GM21526 (cell line): ENCODE results near the gene GOLGA6L7.
"Not testable (repeated sequence)": the region's sequence is repeated elsewhere in the genome, so short reads cannot be mapped to it uniquely, and the experiment has no call there.

ENCODE experiments used
- ATAC-seq: cut with Tn5 transposase; IDR thresholded peaks from one replicate; pipeline ENCODE4 v1.9.1; 2021; ENCODE audit warnings: moderate library complexity; ENCODE audit not compliant: unreplicated experiment, low FRiP score

Gene GOLGA6L7, protein sequence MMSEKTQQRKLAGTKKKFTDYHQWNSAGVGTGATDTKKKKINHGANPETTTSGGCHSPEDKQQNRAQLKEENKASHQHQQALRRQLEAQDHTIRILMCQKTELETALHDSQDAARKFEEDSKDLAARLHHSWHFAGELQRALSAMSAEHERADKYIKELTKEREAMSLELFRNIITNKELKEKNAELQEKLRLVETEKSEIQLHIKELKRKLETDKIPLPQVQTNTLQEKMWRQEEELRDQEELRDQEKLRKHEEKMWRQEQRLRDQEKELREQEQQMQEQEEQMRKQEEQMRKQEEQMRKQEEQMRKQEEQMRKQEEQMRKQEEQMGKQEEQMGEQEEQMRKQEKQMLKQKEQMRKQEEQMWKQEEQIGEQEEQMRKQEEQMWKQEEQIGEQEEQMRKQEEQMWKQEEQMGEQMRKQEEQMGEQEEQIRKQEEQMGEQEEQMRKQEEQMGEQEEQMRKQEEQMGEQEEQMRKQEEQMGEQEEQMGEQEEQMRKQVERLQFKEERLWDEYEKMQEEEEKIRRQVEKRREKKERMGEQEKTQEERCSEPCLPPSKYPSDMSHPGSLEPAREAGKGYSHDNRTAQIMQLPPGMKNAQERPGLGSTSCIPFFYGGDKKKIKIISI

DNA sequence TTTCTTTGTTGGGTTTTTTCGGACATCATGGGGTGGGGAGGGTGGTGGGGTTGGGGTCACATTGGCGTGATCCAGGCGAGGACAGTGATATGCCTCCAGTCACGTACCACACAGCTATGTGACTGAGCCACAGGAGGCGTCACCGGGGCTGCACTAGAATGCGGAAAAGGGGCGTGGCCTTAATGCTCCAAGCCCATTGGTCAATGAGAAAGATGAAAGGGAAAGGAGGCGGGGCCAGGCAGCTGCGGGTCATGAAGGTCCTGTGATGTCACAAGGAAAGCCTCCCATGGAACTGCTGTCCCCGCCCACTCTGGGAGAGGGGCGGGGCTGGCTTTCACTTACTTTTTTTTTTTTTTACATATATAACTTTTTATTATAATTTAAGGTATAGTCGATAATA lies at the start of gene GOLGA6L7:
TSS of gene GOLGA6L7 (minus strand) at position 124 of the 400 bp plus-strand sequence. CDS start at position 29, 95 bp downstream.
- ATAC-seq = not testable (repeated sequence)

DNA sequence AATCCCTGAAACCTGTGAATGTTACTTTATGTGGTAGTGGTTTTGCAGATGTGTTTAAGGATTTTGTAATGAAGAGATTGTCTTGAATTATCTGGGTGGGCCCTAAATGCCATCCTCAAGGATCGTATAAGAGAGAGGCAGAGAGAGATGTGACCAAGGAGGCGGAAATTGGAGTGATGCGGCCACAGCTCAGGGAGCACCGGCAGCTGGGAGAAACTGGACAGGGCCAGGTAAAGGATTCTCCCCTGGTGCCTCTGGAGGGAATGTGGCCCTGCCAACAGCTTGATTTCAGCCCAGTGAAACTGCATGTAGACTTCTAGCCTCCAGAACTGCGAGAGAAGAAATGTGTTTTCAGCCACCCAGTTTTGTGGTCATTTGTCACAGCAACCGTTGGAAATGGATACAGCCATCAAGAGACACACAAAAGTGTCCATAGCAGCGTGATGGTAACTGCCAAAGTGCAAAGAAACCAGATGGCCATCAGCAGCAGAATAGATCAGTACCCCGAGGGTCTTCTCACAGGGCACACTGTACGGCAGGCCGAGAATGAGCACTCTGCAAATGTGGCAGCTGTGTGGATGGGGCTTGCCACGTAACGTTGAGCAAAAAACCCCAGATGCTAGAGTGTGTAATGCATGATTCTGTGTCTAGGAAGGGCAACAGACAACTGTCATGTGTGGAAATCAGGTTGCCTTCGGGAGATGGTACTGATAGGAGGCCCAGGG lies 49.6 kb upstream of the GOLGA6L7 start:
- ATAC-seq = no peak

DNA sequence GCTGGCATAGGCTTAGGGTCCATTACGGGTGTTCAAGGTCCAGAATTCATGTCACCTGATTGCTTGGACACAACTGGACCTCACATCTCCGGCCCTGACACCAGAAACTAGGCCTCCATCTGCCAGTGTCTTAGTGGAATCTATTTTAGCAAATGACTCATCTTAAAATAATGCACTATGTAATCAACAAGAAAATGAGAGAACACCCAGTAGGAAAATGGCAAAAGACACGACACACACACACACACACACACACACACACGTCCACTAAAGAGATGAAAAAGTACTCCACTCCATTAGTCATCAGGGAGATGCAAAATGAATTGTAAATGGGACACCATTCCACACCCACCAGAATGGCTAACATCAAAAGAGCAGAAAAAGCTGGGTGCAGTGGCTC lies 48.5 kb upstream of the GOLGA6L7 start:
- no peak for ATAC-seq

DNA sequence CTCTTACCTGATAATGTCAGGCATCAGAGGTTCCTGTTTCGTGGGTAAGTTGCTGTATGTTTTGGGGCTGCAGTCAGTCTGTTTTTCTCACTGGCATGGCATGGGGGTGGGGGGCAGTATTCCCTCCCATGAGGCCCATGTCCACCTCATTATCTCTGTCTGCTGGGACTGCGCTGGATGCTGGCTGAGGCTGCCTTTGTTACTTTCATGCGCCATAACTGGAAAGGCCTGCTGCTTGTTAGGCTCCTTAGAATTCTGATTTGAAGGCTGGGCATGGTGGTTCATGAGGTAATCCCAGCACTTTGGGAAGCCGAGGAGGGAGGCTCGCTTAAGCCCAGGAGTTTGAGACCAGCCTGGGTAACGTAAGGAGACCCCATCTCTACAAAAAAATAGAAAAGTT lies 47.1 kb upstream of the GOLGA6L7 start:
- no peak for ATAC-seq

DNA sequence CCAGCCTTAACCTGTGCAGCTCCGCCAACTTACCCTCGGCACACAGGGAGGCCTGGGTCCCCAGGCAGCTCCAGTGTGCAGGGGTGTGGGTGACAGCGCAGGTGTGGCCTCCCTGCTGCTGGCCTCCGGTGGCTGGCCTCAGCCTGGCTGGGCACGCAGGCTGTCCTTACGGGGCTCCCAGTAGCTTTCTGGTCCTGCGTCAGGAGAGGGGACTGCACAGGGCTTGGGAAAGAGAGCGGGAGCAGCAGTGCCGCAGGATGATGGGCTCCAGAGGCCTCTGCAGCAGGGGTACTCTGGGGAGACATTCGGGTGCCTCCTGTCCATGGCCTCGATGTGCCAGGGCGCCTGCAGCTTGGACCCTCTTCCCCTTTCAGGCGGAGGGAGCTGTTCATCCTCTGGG lies 46.7 kb upstream of the GOLGA6L7 start:
- no peak for ATAC-seq

DNA sequence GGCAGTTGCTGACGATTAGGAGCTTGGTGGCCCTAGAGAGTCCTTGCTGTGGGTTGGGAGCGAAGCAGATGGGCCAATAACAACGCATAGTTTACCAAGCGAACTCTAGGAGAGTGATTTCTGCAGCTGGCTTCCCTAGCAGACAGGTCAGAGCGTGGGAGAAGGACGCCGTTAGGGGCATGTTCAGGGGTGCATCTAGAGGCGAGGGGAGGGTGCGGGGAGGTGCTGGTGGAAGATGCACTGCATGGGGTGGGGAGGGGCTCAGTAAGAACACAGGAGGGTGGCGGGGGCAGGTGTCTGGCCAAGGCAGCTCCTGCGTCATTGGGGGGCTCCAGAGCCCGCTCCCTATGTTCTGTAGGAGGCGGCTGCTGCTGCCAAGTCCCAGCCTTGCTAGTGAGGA lies 46.2 kb upstream of the GOLGA6L7 start:
- no peak for ATAC-seq

DNA sequence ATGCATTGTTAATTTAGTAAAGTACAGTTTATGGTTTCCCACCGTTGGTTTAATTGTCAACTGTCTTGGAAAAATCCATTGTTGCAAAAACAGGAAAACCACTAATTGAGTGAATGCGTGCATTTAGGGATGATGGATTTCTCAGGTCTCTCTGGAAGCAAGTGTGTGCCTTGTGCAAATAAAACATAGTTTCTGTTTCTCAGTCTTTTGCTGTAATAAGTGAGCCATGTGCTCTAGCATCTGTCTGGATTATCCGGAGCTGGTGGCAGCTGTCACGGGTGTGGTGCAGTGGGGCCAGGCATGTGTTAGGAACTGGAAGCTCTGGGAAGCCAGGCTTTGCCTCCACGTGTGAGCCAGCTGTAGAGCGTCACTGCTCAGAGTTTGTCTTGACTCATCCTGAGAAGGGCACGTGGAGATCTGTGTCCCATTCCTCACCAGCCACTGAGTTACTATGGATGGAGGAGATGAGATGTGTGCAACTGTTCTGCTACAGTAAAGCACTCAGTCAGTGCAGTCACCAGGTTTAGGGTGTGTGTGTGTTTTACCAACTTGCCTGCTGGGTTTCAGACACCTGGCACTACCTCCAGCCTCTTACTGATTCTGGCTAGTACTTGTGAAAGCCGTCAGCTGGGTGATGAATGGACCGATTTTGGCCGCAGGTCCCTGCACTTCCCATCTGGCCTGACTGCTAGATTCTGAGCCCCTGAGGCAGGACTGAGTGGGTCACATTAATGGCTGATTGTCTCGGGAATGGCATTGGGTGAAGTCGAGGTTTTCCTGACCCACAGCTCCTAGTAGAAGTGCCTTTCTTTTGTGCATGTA lies 44.6 kb upstream of the GOLGA6L7 start:
- no peak for ATAC-seq

DNA sequence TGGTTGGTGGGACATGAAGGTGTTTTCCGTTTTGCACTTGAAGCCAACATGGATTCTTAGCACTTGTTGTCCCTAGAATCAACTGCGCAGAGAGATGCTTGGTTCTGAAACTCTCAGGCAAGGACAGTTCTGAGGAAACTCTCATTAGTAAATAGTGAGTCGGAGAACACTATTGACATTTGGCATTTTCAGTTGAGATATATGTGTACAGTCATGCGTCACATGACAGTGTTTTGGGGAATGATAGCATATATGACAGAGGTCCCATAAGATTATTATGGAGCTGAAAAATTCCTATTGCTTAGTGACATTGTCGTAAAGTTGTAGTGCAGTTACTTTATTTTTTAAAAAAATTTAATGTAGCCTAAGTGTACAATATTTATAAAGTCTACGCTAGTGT lies 43.1 kb upstream of the GOLGA6L7 start:
- ATAC-seq = no peak

DNA sequence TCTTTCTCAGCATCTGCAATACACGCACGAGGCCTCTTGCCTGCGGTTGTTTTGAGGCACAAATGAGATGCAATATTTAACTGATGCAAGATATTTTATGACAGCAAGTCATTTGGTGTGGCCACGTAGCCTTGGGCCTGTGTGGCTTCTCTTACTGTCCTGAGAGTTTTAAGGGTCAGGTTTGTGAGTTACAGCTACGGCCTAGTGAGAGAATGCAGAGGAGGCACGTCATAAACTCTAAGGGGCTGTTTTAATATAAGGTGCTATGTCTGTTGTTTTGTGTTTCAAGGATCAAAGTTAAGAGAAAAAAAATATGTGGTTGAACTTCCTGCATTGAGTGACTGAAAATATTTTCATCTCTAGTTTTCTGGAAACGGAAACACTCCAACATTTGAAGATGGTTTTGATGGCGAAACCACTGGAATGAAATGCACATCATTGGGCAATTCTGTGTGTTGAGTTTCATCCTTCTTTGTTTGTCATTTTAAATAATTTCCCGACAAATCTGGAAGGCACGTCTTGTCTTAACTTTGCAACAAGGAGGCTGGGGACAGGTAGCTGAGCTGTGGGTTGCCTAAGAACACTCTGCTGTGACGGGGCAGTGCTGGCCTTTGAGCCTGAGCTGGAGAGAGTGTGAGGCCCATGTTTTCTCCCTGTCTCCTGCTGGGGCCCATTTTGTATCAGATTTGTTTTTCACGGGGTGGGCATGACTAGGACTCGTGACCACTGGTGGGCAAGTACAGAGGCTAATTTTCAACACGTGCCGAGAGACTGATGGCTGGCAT lies 42.5 kb upstream of the GOLGA6L7 start:
- ATAC-seq = no peak

DNA sequence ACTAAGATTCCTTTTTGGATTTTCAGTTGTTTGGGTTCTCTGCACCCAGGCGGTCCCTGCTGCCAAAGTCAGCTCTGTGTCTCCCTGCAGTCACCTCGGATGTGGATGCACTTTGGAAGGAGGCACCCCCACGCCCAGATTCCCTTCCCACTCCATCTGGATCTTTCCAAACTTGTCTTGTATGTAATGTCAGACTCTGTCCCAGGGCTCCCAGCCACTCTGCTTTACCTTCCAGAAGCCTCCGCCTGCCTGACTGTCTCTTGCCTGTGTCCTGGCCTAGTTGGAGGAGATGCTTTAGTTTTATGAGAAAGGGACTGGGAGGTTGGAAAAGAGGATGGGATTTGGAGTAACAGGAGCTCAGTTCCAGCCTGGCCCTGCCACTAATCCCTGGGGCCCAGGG lies 41.8 kb upstream of the GOLGA6L7 start:
- ATAC-seq = not testable (repeated sequence)

DNA sequence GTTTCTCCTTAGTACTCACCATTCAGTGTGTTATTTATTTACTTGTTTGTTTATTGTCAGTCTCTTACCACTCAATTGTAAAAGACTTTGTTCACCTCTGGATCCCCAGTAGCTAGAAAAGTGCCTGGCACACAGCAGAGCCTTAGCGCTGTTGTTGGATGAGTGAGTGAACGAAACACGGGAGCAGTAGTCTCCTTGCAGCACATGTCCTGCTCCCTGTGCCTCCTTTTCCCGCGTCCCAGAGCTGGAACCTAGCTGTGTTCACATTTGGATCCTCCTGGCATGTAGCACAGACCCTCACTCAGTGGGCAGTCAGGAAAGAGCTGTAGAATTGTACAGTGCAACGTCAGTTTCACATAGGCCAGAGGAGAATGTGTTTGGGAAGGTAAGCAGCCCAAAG lies 41.4 kb upstream of the GOLGA6L7 start:
- ATAC-seq = not testable (repeated sequence)

DNA sequence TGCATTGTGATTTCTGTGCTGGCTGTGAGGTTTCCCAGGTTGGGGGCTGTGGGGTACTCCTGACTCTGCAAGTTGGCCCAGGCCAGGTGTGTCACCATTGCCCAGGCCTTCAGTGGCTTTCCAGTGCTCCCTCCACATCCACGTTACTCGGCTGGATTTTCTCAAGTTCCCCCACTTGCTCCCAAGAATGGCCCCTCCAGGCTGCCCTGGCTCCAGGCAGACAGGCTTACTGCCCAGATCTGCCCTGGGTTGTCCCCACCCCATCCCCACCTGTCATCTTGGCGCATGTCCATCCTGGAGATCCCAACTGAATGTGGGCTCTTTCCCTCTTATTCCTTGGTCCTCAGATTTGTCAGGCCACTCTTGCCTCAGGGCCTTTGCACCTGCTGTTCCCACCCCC lies 40.9 kb upstream of the GOLGA6L7 start:
- no peak for ATAC-seq

DNA sequence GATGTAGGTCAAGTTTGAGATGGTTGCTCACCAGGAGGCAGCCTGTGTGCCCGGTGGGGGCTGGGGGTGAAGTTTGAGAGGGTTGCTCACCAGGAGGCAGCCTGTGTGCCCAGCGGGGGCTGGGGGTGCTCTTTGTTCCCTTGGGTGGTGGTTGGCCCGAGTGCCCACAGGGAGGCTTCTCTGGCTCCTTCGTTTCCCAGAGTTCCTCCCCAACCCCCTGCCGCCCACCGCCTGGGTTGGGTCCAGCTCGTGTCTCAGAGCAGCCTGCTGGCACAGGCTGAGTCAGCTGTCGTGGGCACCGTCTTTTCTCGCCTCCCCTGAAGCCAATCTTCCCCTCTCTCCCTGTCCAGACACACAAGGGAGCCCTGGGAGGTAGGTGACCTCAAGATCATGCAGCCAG lies 40.5 kb upstream of the GOLGA6L7 start:
- ATAC-seq = no peak

DNA sequence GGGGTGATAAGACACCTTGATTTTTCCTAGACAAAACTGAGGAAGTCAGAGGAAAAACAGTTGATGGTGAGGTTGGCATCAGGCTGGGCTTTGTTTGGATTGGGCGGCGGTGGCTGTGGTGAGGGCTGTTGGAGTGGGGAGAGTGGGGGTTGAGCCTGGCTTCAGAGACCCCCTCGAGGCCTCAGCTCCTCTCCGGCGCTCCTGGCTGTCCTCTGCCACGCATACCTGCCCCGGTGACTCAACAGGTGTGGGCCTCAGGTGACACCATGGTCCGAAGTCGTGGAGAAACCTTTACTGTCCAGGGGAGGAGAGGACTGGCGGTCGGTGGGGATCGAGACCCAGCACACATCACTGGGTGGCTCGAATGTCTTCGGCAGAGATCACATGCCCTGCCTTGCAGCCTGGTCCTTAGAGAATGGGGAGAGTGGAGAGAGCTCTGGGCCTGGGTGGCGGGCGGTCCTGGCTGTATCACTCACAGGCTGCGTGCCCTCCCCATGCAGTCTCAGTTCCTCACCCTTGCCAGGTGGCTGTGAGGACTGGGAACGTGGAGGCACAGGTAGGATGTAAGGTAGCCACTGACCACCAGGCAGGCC lies 40.0 kb upstream of the GOLGA6L7 start:
- no peak for ATAC-seq

DNA sequence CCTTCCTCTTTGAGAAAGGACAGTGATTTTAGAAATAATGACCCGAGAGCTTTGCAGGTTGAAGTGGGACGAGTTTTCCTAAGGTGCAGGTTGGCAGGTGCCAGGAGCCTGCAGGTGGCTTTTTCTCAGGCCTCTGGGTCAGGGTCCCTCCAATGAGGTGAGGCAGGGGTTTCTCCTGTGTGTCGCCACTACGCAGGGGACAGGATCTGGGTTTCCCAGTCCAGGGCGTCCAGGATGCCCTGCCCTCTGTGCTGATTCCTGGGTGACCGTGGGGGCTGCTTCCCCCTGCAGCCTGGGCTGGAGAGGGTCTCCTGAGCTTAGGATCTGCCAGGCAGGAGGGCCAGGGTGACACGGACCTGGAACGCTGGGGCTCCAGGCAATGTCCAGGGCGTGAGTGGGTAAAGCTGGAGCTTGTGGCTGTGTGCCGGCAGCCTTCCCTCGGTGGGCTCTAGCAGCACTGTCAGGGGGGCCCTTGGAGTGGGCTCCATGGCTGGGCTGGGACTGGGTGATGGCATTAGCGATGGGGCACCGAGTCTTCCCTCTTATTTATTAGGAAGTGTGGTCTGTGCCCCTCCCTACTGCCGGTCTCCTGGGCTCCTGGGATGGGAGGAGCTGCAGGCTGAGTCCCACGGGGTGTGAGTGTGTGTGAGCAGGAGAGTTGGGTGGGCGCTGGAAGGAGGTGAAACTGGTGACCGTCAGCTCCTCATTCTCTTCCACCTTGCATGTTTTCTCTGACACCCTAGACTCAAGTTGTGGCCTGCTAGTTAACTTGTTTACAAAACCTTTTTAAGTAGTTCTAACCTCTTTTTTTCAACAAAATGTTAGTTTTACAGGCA lies 39.1 kb upstream of the GOLGA6L7 start:
- ATAC-seq = no peak

DNA sequence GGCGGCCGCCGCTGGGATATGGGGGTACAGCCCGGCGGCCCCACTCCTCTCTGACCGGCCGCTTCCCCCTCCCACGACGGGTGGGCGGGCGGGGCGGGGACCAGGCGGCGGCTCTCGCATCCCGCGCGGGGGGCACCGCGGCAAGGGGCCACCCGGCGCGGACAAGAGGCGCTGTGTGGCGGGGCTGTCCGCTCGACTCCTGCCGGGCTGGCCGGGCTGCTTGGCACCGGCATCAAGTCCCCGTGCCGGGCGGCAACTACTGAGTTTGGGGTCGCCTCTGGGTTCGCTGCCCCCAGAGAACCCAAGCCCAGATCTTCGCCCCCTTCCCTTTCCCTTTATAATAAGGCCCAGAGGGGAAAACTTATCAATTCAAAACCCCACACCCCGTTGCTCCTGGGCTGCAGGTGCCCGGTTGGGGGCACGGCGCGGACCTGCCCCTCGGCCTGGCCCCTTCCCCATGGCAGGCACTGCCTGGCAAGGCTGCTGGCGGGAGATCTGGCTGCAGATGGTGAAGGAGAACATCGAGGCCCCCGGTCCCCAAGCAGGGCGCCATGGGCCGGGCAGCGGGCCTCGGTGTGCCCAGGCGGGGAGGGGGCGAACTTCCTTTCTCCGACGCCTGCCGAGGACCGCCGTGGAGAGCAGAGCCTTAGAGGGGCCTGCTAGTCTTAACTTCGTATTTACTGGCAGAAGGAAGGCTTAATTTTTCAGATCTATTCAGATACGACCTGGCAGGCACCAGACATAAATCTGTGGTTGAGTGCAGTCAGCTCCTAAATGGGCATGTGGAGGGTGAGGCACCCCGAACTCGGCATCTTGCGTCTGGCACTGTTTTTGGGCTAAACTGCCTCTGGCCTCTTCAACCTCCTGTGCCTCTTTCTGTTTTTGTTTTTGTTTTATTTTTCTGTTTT lies 38.2 kb upstream of the GOLGA6L7 start:
- no peak for ATAC-seq

DNA sequence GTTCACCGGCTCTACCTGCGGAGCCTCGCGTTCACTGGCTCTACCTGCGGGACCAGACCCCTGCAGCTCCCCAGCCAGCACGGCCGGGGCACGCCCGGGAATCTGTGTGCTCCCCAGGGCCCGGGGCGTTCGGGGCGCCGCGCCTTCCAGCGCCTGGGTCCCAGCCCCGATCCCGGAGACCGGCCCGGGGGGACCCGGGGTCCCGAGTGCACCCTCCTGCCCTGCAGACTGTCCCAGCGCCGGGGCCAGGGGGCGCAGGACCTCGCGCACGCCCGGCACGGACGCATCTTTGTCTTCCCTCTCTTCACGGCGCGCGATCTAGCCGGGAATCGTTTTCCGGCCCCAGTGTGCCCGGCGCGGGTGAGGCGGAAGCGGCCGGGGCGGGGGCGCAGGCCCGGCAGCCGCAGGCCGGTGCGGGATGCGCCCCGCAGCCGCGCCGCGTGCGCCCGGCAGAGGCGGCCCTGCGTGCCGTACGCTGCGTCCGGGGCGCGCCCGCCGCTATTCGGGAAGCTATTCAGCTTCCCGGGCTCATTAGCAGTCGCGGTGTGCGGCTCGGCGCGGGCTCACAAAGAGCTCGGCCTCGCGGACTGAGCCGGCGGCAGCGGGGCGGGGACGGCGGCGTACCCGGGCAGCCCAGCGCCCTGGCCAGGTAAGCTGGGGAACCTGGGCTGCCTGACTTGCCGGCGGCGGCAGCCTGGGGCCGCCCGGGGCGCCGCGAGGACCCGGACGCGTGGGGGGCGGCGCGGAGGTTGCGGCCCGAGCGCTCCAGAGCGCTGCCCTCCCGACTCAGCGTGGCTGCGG lies 37.4 kb upstream of the GOLGA6L7 start, which contains the start of gene APBA2:
TSS of gene APBA2 (plus strand) at position 345 of the 801 bp plus-strand sequence. CDS start 167,911 bp downstream, outside the sequence.
- ATAC-seq = no peak
